CD4-positive, CD25-positive, alpha-beta regulatory T cell (primary cell): ENCODE results near the gene DDR2. TPM values are rescaled to one million over a fixed set of nuclear protein-coding genes. Genes with fewer than 3 reads are reported as not detected.

ENCODE experiments used
- ATAC-seq, 2 donors: fragments of 150-1000 bp; cut with Tn5 transposase; one replicate each; pipeline ENCODE4 v1.10.0; 2021; ENCODE audit warnings: low read depth in 2 of 2, moderate number of reproducible peaks in 2 of 2, moderate library complexity in 1 of 2
- DNase-seq, 3 donors: peaks; one replicate each; pipeline versions ENCODE4 v3.0.0 to v3.0.0-alpha.2; 2012 to 2022; ENCODE audit warnings: mixed read lengths in 1 of 3
- H3K27ac ChIP-seq: one replicate; pipeline ENCODE4 v1.7.0; 2013; ENCODE audit warnings: mild to moderate bottlenecking, low read length; ENCODE audit not compliant: insufficient read depth, poor library complexity, severe bottlenecking
- H3K27me3 ChIP-seq: one replicate; pipeline ENCODE4 v1.7.0; 2013; ENCODE audit warnings: low read length; ENCODE audit not compliant: control insufficient read depth, insufficient read depth
- H3K36me3 ChIP-seq: one replicate; pipeline ENCODE4 v1.7.0; 2013; ENCODE audit warnings: mild to moderate bottlenecking, low read length, moderate library complexity; ENCODE audit not compliant: control insufficient read depth, insufficient read depth
- H3K4me1 ChIP-seq: 2 replicates; pipeline ENCODE4 v1.7.0; 2013; ENCODE audit warnings: mild to moderate bottlenecking, low read length; ENCODE audit not compliant: insufficient read depth, control insufficient read depth, poor library complexity, severe bottlenecking
- H3K4me3 ChIP-seq: one replicate; pipeline ENCODE4 v1.7.0; 2013; ENCODE audit warnings: low read depth, mild to moderate bottlenecking, low read length, moderate library complexity
- H3K9me3 ChIP-seq, 2 experiments: 1 replicate in 1 of 2; 2 replicates in 1 of 2; pipeline ENCODE4 v1.7.0; 2013; ENCODE audit warnings: low read length in 2 of 2, mild to moderate bottlenecking in 1 of 2, moderate library complexity in 1 of 2; ENCODE audit not compliant: control insufficient read depth in 2 of 2
- H3K27ac Mint-ChIP-seq, 3 donors: one replicate each; pipeline ENCODE4 v1.8.0; 2020 to 2022; ENCODE audit warnings: mild to moderate bottlenecking in 3 of 3, mixed read lengths in 3 of 3, moderate library complexity in 2 of 3
- H3K27me3 Mint-ChIP-seq: one replicate; pipeline ENCODE4 v1.8.0; 2022; ENCODE audit warnings: mild to moderate bottlenecking, mixed read lengths
- H3K36me3 Mint-ChIP-seq: one replicate; pipeline ENCODE4 v1.8.0; 2020; ENCODE audit warnings: mixed read lengths
- H3K4me1 Mint-ChIP-seq, 4 donors: one replicate each; pipeline ENCODE4 v1.8.0; 2020 to 2022; ENCODE audit warnings: mixed read lengths in 4 of 4, mild to moderate bottlenecking in 1 of 4
- H3K4me3 Mint-ChIP-seq, 4 donors: one replicate each; pipeline ENCODE4 v1.8.0; 2020 to 2022; ENCODE audit warnings: mild to moderate bottlenecking in 4 of 4, mixed read lengths in 4 of 4, moderate library complexity in 3 of 4
- H3K9me3 Mint-ChIP-seq, 7 donors: one replicate each; pipeline ENCODE4 v1.8.0; 2020 to 2022; ENCODE audit warnings: mixed read lengths in 7 of 7, mild to moderate bottlenecking in 3 of 7, moderate library complexity in 2 of 7
- polyA plus RNA-seq, 4 donors: library from polyadenylated mRNA; unstranded; fragments of 300-500 nt; fragmentation: Illumina TruSeq; gene quantifications; one replicate each; pipeline ENCODE4 v1.2.3, GENCODE V29; 2021
- total RNA-seq: library from RNA; stranded (reverse); gene quantifications from one replicate; pipeline ENCODE4 v1.2.3, GENCODE V29; 2022

The DDR2 gene
- total and polyA plus RNA-seq, 5 donors from 2014 or later = 0.32 TPM; not detected in 4

- ATAC-seq (no peak), DNase-seq (no peak)
- no peak overlapping the region for H3K27ac Mint-ChIP-seq
- H3K36me3 ChIP-seq = no peaks in the 10 kb centered on the region
- H3K9me3 Mint-ChIP-seq = no peaks in the 10 kb centered on the region
- H3K27me3 Mint-ChIP-seq = peaks cover 7% of the 10 kb centered on the region
- H3K36me3 Mint-ChIP-seq = no peaks in the 10 kb centered on the region
- H3K9me3 ChIP-seq = no peaks in the 10 kb centered on the region
- no peak overlapping the region for H3K27ac ChIP-seq
- no peaks in the 10 kb centered on the region for H3K4me1 Mint-ChIP-seq
- H3K4me3 Mint-ChIP-seq = no peak overlapping the region
- H3K27me3 ChIP-seq = no peaks in the 10 kb centered on the region
- no peak overlapping the region for H3K4me3 ChIP-seq
- H3K4me1 ChIP-seq = no peaks in the 10 kb centered on the region
Measured at GRCh38 chr1:162710780-162711465, 78.7 kb downstream of the DDR2 start.

- Mint-ChIP-seq H3K4me3 (no peak overlapping the region), H3K27ac (no peak overlapping the region), H3K27me3 (peaks cover 7% of the 10 kb centered on the region), H3K36me3 (no peaks in the 10 kb centered on the region), H3K4me1 (no peaks in the 10 kb centered on the region), H3K9me3 (no peaks in the 10 kb centered on the region)
- no peak for DNase-seq
- H3K27me3 ChIP-seq = no peaks in the 10 kb centered on the region
- H3K36me3 ChIP-seq = no peaks in the 10 kb centered on the region
- H3K4me1 ChIP-seq = no peaks in the 10 kb centered on the region
- no peak overlapping the region for H3K4me3 ChIP-seq
- ATAC-seq = no peak
- no peak overlapping the region for H3K27ac ChIP-seq
- no peaks in the 10 kb centered on the region for H3K9me3 ChIP-seq
Measured at GRCh38 chr1:162712317-162713029, 80.2 kb downstream of the DDR2 start.

- H3K36me3 ChIP-seq = no peaks in the 10 kb centered on the region
- Mint-ChIP-seq H3K4me1 (no peaks in the 10 kb centered on the region), H3K36me3 (no peaks in the 10 kb centered on the region), H3K9me3 (peaks cover 0 to 1% (median 0%) of the 10 kb centered on the region in 7 donors), H3K4me3 (no peak overlapping the region), H3K27ac (no peak overlapping the region), H3K27me3 (peaks cover 7% of the 10 kb centered on the region)
- H3K27me3 ChIP-seq = no peaks in the 10 kb centered on the region
- H3K9me3 ChIP-seq = no peaks in the 10 kb centered on the region
- DNase-seq (no peak), ATAC-seq (no peak)
- H3K4me1 ChIP-seq = no peaks in the 10 kb centered on the region
- no peak overlapping the region for H3K4me3 ChIP-seq
- H3K27ac ChIP-seq = no peak overlapping the region
Measured at GRCh38 chr1:162716123-162716522, 83.9 kb downstream of the DDR2 start.

- no peaks in the 10 kb centered on the region for H3K27me3 ChIP-seq
- H3K4me1 ChIP-seq = no peaks in the 10 kb centered on the region
- no peaks in the 10 kb centered on the region for H3K36me3 Mint-ChIP-seq
- H3K9me3 ChIP-seq = no peaks in the 10 kb centered on the region
- H3K27me3 Mint-ChIP-seq = peaks cover 7% of the 10 kb centered on the region
- H3K36me3 ChIP-seq = no peaks in the 10 kb centered on the region
- ATAC-seq (no peak), DNase-seq (no peak)
- H3K9me3 Mint-ChIP-seq = peaks cover 0 to 1% (median 0%) of the 10 kb centered on the region in 7 donors
- no peaks in the 10 kb centered on the region for H3K4me1 Mint-ChIP-seq
- H3K27ac ChIP-seq = no peak overlapping the region
- no peak overlapping the region for H3K4me3 ChIP-seq
- H3K4me3 Mint-ChIP-seq = no peak overlapping the region
- no peak overlapping the region for H3K27ac Mint-ChIP-seq
Measured at GRCh38 chr1:162716552-162716951, 84.3 kb downstream of the DDR2 start.

- H3K27me3 ChIP-seq = no peaks in the 10 kb centered on the region
- H3K4me3 ChIP-seq = no peak overlapping the region
- no peaks in the 10 kb centered on the region for H3K4me1 Mint-ChIP-seq
- no peak overlapping the region for H3K4me3 Mint-ChIP-seq
- no peak overlapping the region for H3K27ac ChIP-seq
- ATAC-seq = no peak
- H3K4me1 ChIP-seq = no peaks in the 10 kb centered on the region
- H3K27ac Mint-ChIP-seq = no peak overlapping the region
- H3K36me3 Mint-ChIP-seq = no peaks in the 10 kb centered on the region
- H3K9me3 Mint-ChIP-seq = peaks cover 0 to 1% (median 0%) of the 10 kb centered on the region in 7 donors
- no peaks in the 10 kb centered on the region for H3K9me3 ChIP-seq
- DNase-seq = no peak
- peaks cover 7% of the 10 kb centered on the region for H3K27me3 Mint-ChIP-seq
- no peaks in the 10 kb centered on the region for H3K36me3 ChIP-seq
Measured at GRCh38 chr1:162717548-162718184, 85.4 kb downstream of the DDR2 start.

- H3K4me3 ChIP-seq = no peak overlapping the region
- DNase-seq = no peak
- H3K27me3 ChIP-seq = no peaks in the 10 kb centered on the region
- no peak overlapping the region for H3K4me3 Mint-ChIP-seq
- H3K9me3 ChIP-seq = no peaks in the 10 kb centered on the region
- no peaks in the 10 kb centered on the region for H3K36me3 Mint-ChIP-seq
- no peaks in the 10 kb centered on the region for H3K36me3 ChIP-seq
- no peak overlapping the region for H3K27ac ChIP-seq
- no peaks in the 10 kb centered on the region for H3K4me1 ChIP-seq
- H3K27ac Mint-ChIP-seq = no peak overlapping the region
- H3K9me3 Mint-ChIP-seq = peaks cover 0 to 1% (median 0%) of the 10 kb centered on the region in 7 donors
- peaks cover 7% of the 10 kb centered on the region for H3K27me3 Mint-ChIP-seq
- no peak for ATAC-seq
- no peaks in the 10 kb centered on the region for H3K4me1 Mint-ChIP-seq
Measured at GRCh38 chr1:162719678-162720077, 87.4 kb downstream of the DDR2 start.

- no peaks in the 10 kb centered on the region for H3K27me3 ChIP-seq
- Mint-ChIP-seq H3K36me3 (no peaks in the 10 kb centered on the region), H3K4me3 (no peak overlapping the region), H3K27me3 (no peaks in the 10 kb centered on the region), H3K9me3 (peaks cover 0 to 1% (median 0%) of the 10 kb centered on the region in 7 donors), H3K27ac (no peak overlapping the region), H3K4me1 (no peaks in the 10 kb centered on the region)
- H3K4me3 ChIP-seq = no peak overlapping the region
- no peaks in the 10 kb centered on the region for H3K9me3 ChIP-seq
- no peak overlapping the region for H3K27ac ChIP-seq
- no peaks in the 10 kb centered on the region for H3K36me3 ChIP-seq
- DNase-seq (no peak), ATAC-seq (no peak)
- H3K4me1 ChIP-seq = no peaks in the 10 kb centered on the region
Measured at GRCh38 chr1:162720996-162721395, 88.7 kb downstream of the DDR2 start.
